Type B pancreatic cell (in vitro differentiated cells): Measurements from ENCODE around the gene SLC16A10. TPM values are rescaled to one million over a fixed set of nuclear protein-coding genes. Genes with fewer than 3 reads are reported as not detected.

Experiments
- DNase-seq: peaks from one replicate; pipeline ENCODE4 v3.0.0; 2021; ENCODE audit warnings: mixed read lengths; ENCODE audit not compliant: unreplicated experiment; ENCODE audit errors: extremely low spot score
- H3K27ac Mint-ChIP-seq: 2 replicates; pipeline ENCODE4 v1.8.0; 2021; ENCODE audit warnings: mild to moderate bottlenecking, mixed read lengths
- H3K27me3 Mint-ChIP-seq: 2 replicates; pipeline ENCODE4 v1.8.0; 2021; ENCODE audit warnings: mixed read lengths
- H3K36me3 Mint-ChIP-seq: 2 replicates; pipeline ENCODE4 v1.8.0; 2021; ENCODE audit warnings: mixed read lengths
- H3K4me1 Mint-ChIP-seq: one replicate; pipeline ENCODE4 v1.8.0; 2021; ENCODE audit warnings: mixed read lengths; ENCODE audit not compliant: unreplicated experiment
- H3K4me3 Mint-ChIP-seq: 2 replicates; pipeline ENCODE4 v1.8.0; 2021; ENCODE audit warnings: mild to moderate bottlenecking, mixed read lengths
- H3K9me3 Mint-ChIP-seq: 2 replicates; pipeline ENCODE4 v1.8.0; 2021; ENCODE audit warnings: mixed read lengths
- CTCF ChIP-seq: fragments of 200-600 bp; sonication (generic); conservative IDR thresholded peaks from 2 replicates; pipeline ENCODE4 v1.5.0; 2021; ENCODE audit warnings: antibody characterized with exemption, mild to moderate bottlenecking
- total RNA-seq: library from RNA; stranded (reverse); gene quantifications from 2 replicates; pipeline ENCODE4 v1.2.1, GENCODE V29; 2021; ENCODE audit warnings: low replicate concordance

SLC16A10 gene
- total RNA-seq, 1 donor from 2014 or later, result 16.9 TPM

GRCh38 chr6:111267764-111268333 lies 180.5 kb downstream of the SLC16A10 start:
- no peak overlapping the region for H3K27ac Mint-ChIP-seq
- H3K4me3 Mint-ChIP-seq, result no peak overlapping the region
- H3K27me3 Mint-ChIP-seq, result no peaks in the 10 kb centered on the region
- TF ChIP-seq CTCF, result no peak
- no peaks in the 10 kb centered on the region for H3K9me3 Mint-ChIP-seq
- peaks cover 4% of the 10 kb centered on the region for H3K4me1 Mint-ChIP-seq
- H3K36me3 Mint-ChIP-seq, result peaks cover 44% of the 10 kb centered on the region
- DNase-seq, result no peak

GRCh38 chr6:111269401-111269970 lies 182.2 kb downstream of the SLC16A10 start:
- Mint-ChIP-seq H3K4me3 (no peak overlapping the region), H3K27me3 (no peaks in the 10 kb centered on the region), H3K4me1 (no peaks in the 10 kb centered on the region), H3K9me3 (peaks cover 5% of the 10 kb centered on the region), H3K36me3 (peaks cover 55% of the 10 kb centered on the region), H3K27ac (no peak overlapping the region)
- DNase-seq, result no peak
- TF ChIP-seq CTCF, result no peak

- Mint-ChIP-seq H3K9me3 (peaks cover 7% of the 10 kb centered on the region), H3K4me3 (no peak overlapping the region), H3K27me3 (no peaks in the 10 kb centered on the region), H3K27ac (no peak overlapping the region), H3K36me3 (peaks cover 61% of the 10 kb centered on the region), H3K4me1 (no peaks in the 10 kb centered on the region)
- no peak for TF ChIP-seq CTCF
- no peak for DNase-seq
Measured at GRCh38 chr6:111270121-111270520, 182.8 kb downstream of the SLC16A10 start.

- Mint-ChIP-seq H3K27ac (no peak overlapping the region), H3K27me3 (no peaks in the 10 kb centered on the region), H3K4me1 (no peaks in the 10 kb centered on the region), H3K4me3 (no peak overlapping the region), H3K36me3 (peaks cover 67% of the 10 kb centered on the region), H3K9me3 (peaks cover 24% of the 10 kb centered on the region)
- DNase-seq, result no peak
- TF ChIP-seq CTCF, result no peak
Measured at GRCh38 chr6:111274593-111275217, 187.4 kb downstream of the SLC16A10 start.

GRCh38 chr6:111276335-111276734 lies 189.0 kb downstream of the SLC16A10 start:
- H3K4me3 Mint-ChIP-seq, result peak overlapping the region; percentile 67
- no peak for DNase-seq
- H3K27ac Mint-ChIP-seq, result peak overlapping the region; percentile 96
- H3K9me3 Mint-ChIP-seq, result peaks cover 31% of the 10 kb centered on the region
- peaks cover 73% of the 10 kb centered on the region for H3K36me3 Mint-ChIP-seq
- no peaks in the 10 kb centered on the region for H3K4me1 Mint-ChIP-seq
- no peak for TF ChIP-seq CTCF
- H3K27me3 Mint-ChIP-seq, result no peaks in the 10 kb centered on the region
